Spleen (tissue), 7 donors: Measurements from ENCODE around the gene GTF3C6.

ENCODE experiments used
- CTCF ChIP-seq, 11 experiments: fragments of 200-600 bp in 7 of 11; fragments of 450-650 bp in 4 of 11; sonication (generic) in 4 of 11; IDR thresholded peaks in 8 of 11; conservative IDR thresholded peaks in 3 of 11; 1 replicate in 7 of 11; 2 replicates in 4 of 11; pipeline versions ENCODE4 v1.4.0 to v1.8.0; 2016 to 2021; ENCODE audit warnings: antibody characterized with exemption in 11 of 11, inconsistent platforms in 4 of 11, mild to moderate bottlenecking in 1 of 11
- POLR2AphosphoS5 ChIP-seq, 3 donors: sonication (generic); formaldehyde crosslinking; IDR thresholded peaks; one replicate each; pipeline ENCODE4 v1.5.1; 2017; ENCODE audit warnings: antibody characterized with exemption in 3 of 3
- donor health status: DM: no; HTN: no; CAD: no; lungs with moderate emphysema.
- donor health status: DM: no; HTN: no; CAD: no.
- donor health status: DM: no; HTN: no; CAD: no.

- TF ChIP-seq CTCF (IDR thresholded peaks at IDR 0.05 in 8 of 11, conservative IDR thresholded peaks at IDR 0.05 in 3 of 11) (peak in 9 of 11 experiments; percentile 18 to 47 (median 39)), POLR2AphosphoS5 (IDR thresholded peaks at IDR 0.05) (no peak)
Measured at GRCh38 chr6:111011360-111012142, 53.0 kb downstream of the GTF3C6 start.
